MM.1S (cell line): ENCODE results near the gene IFNA17.

Experiments used
- DNase-seq: peaks from one replicate; pipeline ENCODE4 v3.0.0-alpha.2; 2015
- H2AFZ ChIP-seq: fragments of 300-600 bp; sonication (generic); 2 replicates; pipeline ENCODE4 v1.6.0; 2016; ENCODE audit warnings: antibody characterized with exemption, low read length
- H3F3A ChIP-seq: fragments of 300-600 bp; sonication (generic); 2 replicates; pipeline ENCODE4 v1.6.1; 2016; ENCODE audit warnings: mild to moderate bottlenecking, antibody characterized with exemption, low read length, moderate library complexity, mixed read lengths; ENCODE audit not compliant: insufficient read depth
- H3K27ac ChIP-seq: fragments of 300-600 bp; sonication (generic); 2 replicates; pipeline ENCODE4 v1.5.1; 2016; ENCODE audit warnings: mild to moderate bottlenecking, low read length
- H3K27me3 ChIP-seq: fragments of 300-600 bp; sonication (generic); replicated peaks from 2 replicates; pipeline ENCODE4 v1.6.0; 2016; ENCODE audit warnings: low read length; ENCODE audit not compliant: insufficient read depth
- H3K36me3 ChIP-seq: fragments of 300-600 bp; sonication (generic); replicated peaks from 2 replicates; pipeline ENCODE4 v1.6.1; 2016; ENCODE audit warnings: mild to moderate bottlenecking, low read length, mixed read lengths; ENCODE audit not compliant: insufficient read depth
- H3K4me1 ChIP-seq: fragments of 300-600 bp; sonication (generic); 2 replicates; pipeline ENCODE4 v1.6.1; 2016; ENCODE audit warnings: low read length, mixed read lengths
- H3K4me2 ChIP-seq: fragments of 300-600 bp; sonication (generic); 2 replicates; pipeline ENCODE4 v1.6.0; 2016; ENCODE audit warnings: low read depth, low read length
- H3K4me3 ChIP-seq: fragments of 300-600 bp; sonication (generic); 2 replicates; pipeline ENCODE4 v1.5.1; 2016; ENCODE audit warnings: low read length, mixed read lengths
- H3K79me2 ChIP-seq: fragments of 300-600 bp; sonication (generic); 2 replicates; pipeline ENCODE4 v1.6.1; 2016; ENCODE audit warnings: mixed run types, low read length, mixed read lengths
- H3K9ac ChIP-seq: fragments of 300-600 bp; sonication (generic); 2 replicates; pipeline ENCODE4 v1.6.1; 2016; ENCODE audit warnings: low read length, mixed read lengths
- H3K9me2 ChIP-seq: fragments of 300-600 bp; sonication (generic); replicated peaks from 2 replicates; pipeline ENCODE4 v1.6.1; 2016; ENCODE audit warnings: mild to moderate bottlenecking, low read length, mixed read lengths; ENCODE audit not compliant: insufficient read depth
- H3K9me3 ChIP-seq: fragments of 300-600 bp; sonication (generic); replicated peaks from 2 replicates; pipeline ENCODE4 v1.6.1; 2016; ENCODE audit warnings: mild to moderate bottlenecking, low read length, mixed read lengths; ENCODE audit not compliant: insufficient read depth
- H4K20me1 ChIP-seq: fragments of 300-600 bp; sonication (generic); 2 replicates; pipeline ENCODE4 v1.6.1; 2016; ENCODE audit warnings: mild to moderate bottlenecking, low read length, moderate library complexity, mixed read lengths; ENCODE audit not compliant: insufficient read depth
- EZH2 ChIP-seq: fragments of 300-600 bp; sonication (generic); optimal IDR thresholded peaks from 2 replicates; pipeline ENCODE3; 2017; ENCODE audit warnings: low read depth, mild to moderate bottlenecking, antibody characterized with exemption, low read length, mixed read lengths
- EZH2phosphoT487 ChIP-seq: fragments of 300-600 bp; sonication (generic); IDR thresholded peaks from 2 replicates; pipeline ENCODE4 v1.6.1; 2018; ENCODE audit warnings: antibody characterized with exemption, low read length
- TF ChIP-seq, protein P1 (sequence below): fragments of 300-600 bp; sonication (generic); IDR thresholded peaks from 2 replicates; pipeline ENCODE4 v1.5.1; 2016; ENCODE audit warnings: antibody characterized with exemption, low read length, mixed read lengths

IFNA17 gene

DNA sequence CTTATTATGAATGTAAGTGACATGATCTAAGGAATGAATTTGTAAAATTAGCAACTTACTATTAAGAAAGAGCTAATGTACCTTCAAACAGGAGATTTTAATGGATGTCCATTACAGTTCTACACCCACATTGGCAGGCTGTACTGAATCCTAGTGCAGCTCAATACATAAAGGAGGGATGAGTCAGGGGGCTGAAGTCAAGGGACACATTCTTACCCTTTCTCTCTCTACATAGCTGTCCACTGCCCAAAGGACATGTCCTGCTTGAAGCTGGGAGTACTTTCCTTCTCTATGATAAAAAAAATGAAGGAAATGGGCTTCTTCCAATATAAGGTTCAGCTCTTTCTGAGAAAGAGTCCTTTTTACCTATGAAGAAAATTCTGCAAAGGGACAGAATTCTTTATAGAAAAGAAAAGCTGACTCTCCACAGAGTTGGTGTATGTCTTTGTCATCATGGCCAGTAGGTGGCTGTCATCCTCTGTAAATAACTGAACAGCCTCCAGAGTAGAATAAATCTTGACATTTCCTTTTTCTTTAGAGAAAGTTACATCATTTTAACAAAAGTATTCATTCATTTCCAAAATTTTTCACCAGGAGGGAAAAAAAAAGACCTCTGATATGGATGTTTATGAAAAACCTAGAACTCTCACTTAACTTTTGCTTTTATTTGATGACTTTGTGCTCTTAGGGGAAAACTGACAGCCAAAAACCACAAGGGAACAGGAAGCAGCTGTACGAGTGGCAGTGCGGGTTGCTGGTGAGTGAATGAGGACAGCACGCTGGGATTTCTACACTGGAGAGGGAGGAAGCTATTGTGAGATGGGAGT, 24.9 kb upstream of the IFNA17 start:
- Histone ChIP-seq H3F3A (no peaks in the 10 kb centered on the region), H2AFZ (no peak overlapping the region), H3K9ac (no peak overlapping the region), H3K4me3 (no peak overlapping the region), H3K36me3 (no peaks in the 10 kb centered on the region), H3K4me1 (no peaks in the 10 kb centered on the region), H3K79me2 (no peaks in the 10 kb centered on the region), H3K27ac (no peak overlapping the region), H3K4me2 (0 out of 2 replicates have a peak overlapping the region, but pooled peaks have one; percentile 12), H4K20me1 (no peaks in the 10 kb centered on the region), H3K9me3 (no peaks in the 10 kb centered on the region), H3K27me3 (peaks cover 18% of the 10 kb centered on the region), H3K9me2 (no peaks in the 10 kb centered on the region)
- TF ChIP-seq EZH2phosphoT487, result no peak
- TF ChIP-seq, protein P1, sequence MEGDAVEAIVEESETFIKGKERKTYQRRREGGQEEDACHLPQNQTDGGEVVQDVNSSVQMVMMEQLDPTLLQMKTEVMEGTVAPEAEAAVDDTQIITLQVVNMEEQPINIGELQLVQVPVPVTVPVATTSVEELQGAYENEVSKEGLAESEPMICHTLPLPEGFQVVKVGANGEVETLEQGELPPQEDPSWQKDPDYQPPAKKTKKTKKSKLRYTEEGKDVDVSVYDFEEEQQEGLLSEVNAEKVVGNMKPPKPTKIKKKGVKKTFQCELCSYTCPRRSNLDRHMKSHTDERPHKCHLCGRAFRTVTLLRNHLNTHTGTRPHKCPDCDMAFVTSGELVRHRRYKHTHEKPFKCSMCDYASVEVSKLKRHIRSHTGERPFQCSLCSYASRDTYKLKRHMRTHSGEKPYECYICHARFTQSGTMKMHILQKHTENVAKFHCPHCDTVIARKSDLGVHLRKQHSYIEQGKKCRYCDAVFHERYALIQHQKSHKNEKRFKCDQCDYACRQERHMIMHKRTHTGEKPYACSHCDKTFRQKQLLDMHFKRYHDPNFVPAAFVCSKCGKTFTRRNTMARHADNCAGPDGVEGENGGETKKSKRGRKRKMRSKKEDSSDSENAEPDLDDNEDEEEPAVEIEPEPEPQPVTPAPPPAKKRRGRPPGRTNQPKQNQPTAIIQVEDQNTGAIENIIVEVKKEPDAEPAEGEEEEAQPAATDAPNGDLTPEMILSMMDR, result peak; percentile 44
- peak; percentile 25 for DNase-seq

DNA sequence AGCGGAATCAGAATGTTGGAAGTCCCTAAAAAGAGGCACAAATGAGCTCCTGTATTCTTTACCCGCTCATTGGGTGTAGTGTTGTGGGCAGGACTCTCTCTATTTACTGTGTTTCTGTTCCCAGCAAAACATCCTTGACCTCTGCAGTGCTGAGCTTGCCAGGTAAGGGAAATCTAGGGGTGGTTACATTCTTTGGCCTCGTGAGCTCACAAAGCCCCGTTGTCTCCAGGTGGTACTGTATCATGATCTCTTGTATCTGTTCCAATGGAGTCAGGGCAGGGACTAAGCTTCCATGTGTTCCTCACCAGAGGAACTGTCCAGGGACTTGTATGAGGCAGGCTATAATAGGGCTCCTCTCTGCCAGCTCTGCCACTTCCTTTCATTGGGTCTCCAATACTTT, 23.6 kb upstream of the IFNA17 start:
- TF ChIP-seq EZH2phosphoT487, result no peak
- TF ChIP-seq, protein P1, result no peak
- no peak for TF ChIP-seq EZH2
- Histone ChIP-seq H2AFZ (no peak overlapping the region), H3K36me3 (no peaks in the 10 kb centered on the region), H3K4me1 (no peaks in the 10 kb centered on the region), H3K4me3 (no peak overlapping the region), H3K9me3 (no peaks in the 10 kb centered on the region), H3K79me2 (no peaks in the 10 kb centered on the region), H3K27me3 (peaks cover 18% of the 10 kb centered on the region), H4K20me1 (no peaks in the 10 kb centered on the region), H3K9me2 (no peaks in the 10 kb centered on the region), H3K27ac (no peak overlapping the region), H3K4me2 (no peak overlapping the region), H3F3A (no peaks in the 10 kb centered on the region), H3K9ac (no peak overlapping the region)
- DNase-seq, result no peak

DNA sequence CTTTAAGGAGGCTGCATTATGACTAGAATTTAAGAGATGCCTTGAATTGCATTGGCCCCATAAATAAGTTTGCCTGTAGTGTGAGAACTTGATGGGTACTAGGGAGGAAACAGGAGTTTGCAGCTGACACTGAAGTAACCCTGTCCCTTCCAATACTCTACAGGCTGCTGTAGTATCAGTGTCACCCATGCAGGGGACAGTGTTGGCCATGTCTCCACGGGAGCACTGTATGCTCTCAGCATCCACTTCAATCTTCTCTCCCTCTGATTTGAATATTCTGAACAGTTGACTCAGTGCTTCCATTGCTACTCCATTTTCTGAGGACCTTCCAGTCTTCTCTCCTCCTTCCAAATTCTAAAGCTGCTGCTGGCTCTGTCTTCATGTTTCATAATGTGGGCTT, 23.2 kb upstream of the IFNA17 start:
- H3F3A ChIP-seq, result no peaks in the 10 kb centered on the region
- no peaks in the 10 kb centered on the region for H3K79me2 ChIP-seq
- no peak for TF ChIP-seq EZH2
- TF ChIP-seq, protein P1, result no peak
- no peak for TF ChIP-seq EZH2phosphoT487
- no peak overlapping the region for H3K27ac ChIP-seq
- no peaks in the 10 kb centered on the region for H4K20me1 ChIP-seq
- peaks cover 18% of the 10 kb centered on the region for H3K27me3 ChIP-seq
- H3K9me3 ChIP-seq, result no peaks in the 10 kb centered on the region
- DNase-seq, result no peak
- no peaks in the 10 kb centered on the region for H3K36me3 ChIP-seq
- H3K9me2 ChIP-seq, result no peaks in the 10 kb centered on the region
- H3K9ac ChIP-seq, result no peak overlapping the region
- no peak overlapping the region for H2AFZ ChIP-seq
- no peaks in the 10 kb centered on the region for H3K4me1 ChIP-seq
- no peak overlapping the region for H3K4me2 ChIP-seq
- H3K4me3 ChIP-seq, result no peak overlapping the region
